CD14-positive monocyte (primary cell): ENCODE results near the gene TBC1D20. TPM values are rescaled to one million over a fixed set of nuclear protein-coding genes. Genes with fewer than 3 reads are reported as not detected.
A peak's percentile ranks its signal among the peaks of the same experiment; 100 is the strongest.

Experiments used
- DNase-seq, 3 donors: peaks; one replicate each; pipeline ENCODE4 v3.0.0-alpha.2; 2011 to 2022
- H2AFZ ChIP-seq: 2 replicates; pipeline ENCODE4 v1.6.0; 2012; ENCODE audit warnings: mild to moderate bottlenecking, low read depth, low read length, inconsistent platforms; ENCODE audit not compliant: insufficient read depth, poor library complexity, severe bottlenecking
- H3K27ac ChIP-seq, 2 donors: 1 replicate in 1 of 2; 2 replicates in 1 of 2; pipeline ENCODE4 v1.5.1; 2012 to 2013; ENCODE audit warnings: low read length in 2 of 2, control low read depth in 1 of 2, inconsistent platforms in 1 of 2, low read depth in 1 of 2, mild to moderate bottlenecking in 1 of 2
- H3K27me3 ChIP-seq, 2 donors: one replicate each; pipeline versions ENCODE4 v1.6.0 to v1.6.1; 2011 to 2013; ENCODE audit warnings: low read length in 2 of 2; ENCODE audit not compliant: control insufficient read depth in 2 of 2, insufficient read depth in 2 of 2
- H3K36me3 ChIP-seq, 2 donors: replicated peaks in 1 of 2; 1 replicate in 1 of 2; 2 replicates in 1 of 2; pipeline versions ENCODE4 v1.5.1 to v1.6.1; 2012 to 2013; ENCODE audit warnings: low read length in 2 of 2, control low read depth in 1 of 2, inconsistent platforms in 1 of 2, mild to moderate bottlenecking in 1 of 2; ENCODE audit not compliant: insufficient read depth in 2 of 2, control insufficient read depth in 1 of 2
- H3K4me1 ChIP-seq, 2 donors: 1 replicate in 1 of 2; 2 replicates in 1 of 2; pipeline versions ENCODE4 v1.5.1 to v1.6.1; 2012 to 2013; ENCODE audit warnings: low read length in 2 of 2, control low read depth in 1 of 2, inconsistent platforms in 1 of 2, mild to moderate bottlenecking in 1 of 2, moderate library complexity in 1 of 2; ENCODE audit not compliant: insufficient read depth in 2 of 2, control insufficient read depth in 1 of 2
- H3K4me2 ChIP-seq: replicated peaks from 2 replicates; pipeline ENCODE3; 2012; ENCODE audit warnings: low read length, moderate library complexity, mild to moderate bottlenecking; ENCODE audit not compliant: poor library complexity, severe bottlenecking; ENCODE audit errors: extremely low read depth
- H3K4me3 ChIP-seq, 3 experiments: fragments of 200-600 bp in 1 of 3; sonication (generic) in 1 of 3; replicated peaks in 1 of 3; 1 replicate in 2 of 3; 2 replicates in 1 of 3; pipeline ENCODE4 v1.5.1; 2011 to 2013; ENCODE audit warnings: low read length in 3 of 3, mild to moderate bottlenecking in 3 of 3, control low read depth in 2 of 3, low read depth in 2 of 3, inconsistent platforms in 1 of 3, moderate library complexity in 1 of 3
- H3K79me2 ChIP-seq: 2 replicates; pipeline ENCODE4 v1.6.0; 2012; ENCODE audit warnings: mild to moderate bottlenecking, control low read depth, inconsistent platforms, low read length, moderate library complexity; ENCODE audit not compliant: insufficient read depth
- H3K9ac ChIP-seq: 2 replicates; pipeline ENCODE4 v1.6.0; 2017; ENCODE audit warnings: low read length, mild to moderate bottlenecking; ENCODE audit not compliant: insufficient read depth, poor library complexity, severe bottlenecking
- H3K9me3 ChIP-seq, 2 donors: replicated peaks in 1 of 2; 1 replicate in 1 of 2; 2 replicates in 1 of 2; pipeline versions ENCODE4 v1.5.1 to v1.6.1; 2012 to 2013; ENCODE audit warnings: low read length in 2 of 2, control low read depth in 1 of 2; ENCODE audit not compliant: control insufficient read depth in 1 of 2, insufficient read depth in 1 of 2
- H4K20me1 ChIP-seq: 2 replicates; pipeline ENCODE4 v1.6.0; 2012; ENCODE audit warnings: mild to moderate bottlenecking, low read length, control low read depth, moderate library complexity; ENCODE audit not compliant: insufficient read depth
- H3K27ac Mint-ChIP-seq, 7 donors: one replicate each; pipeline ENCODE4 v1.8.0; 2020; ENCODE audit warnings: mild to moderate bottlenecking in 7 of 7, mixed read lengths in 7 of 7, moderate library complexity in 6 of 7, inconsistent platforms in 2 of 7
- H3K27me3 Mint-ChIP-seq, 3 donors: one replicate each; pipeline ENCODE4 v1.8.0; 2021 to 2022; ENCODE audit warnings: low read depth in 3 of 3, mild to moderate bottlenecking in 3 of 3, mixed read lengths in 3 of 3, moderate library complexity in 3 of 3, inconsistent platforms in 1 of 3
- H3K36me3 Mint-ChIP-seq, 2 donors: one replicate each; pipeline ENCODE4 v1.8.0; 2020; ENCODE audit warnings: mixed read lengths in 2 of 2, inconsistent platforms in 1 of 2, mild to moderate bottlenecking in 1 of 2
- H3K4me1 Mint-ChIP-seq: one replicate; pipeline ENCODE4 v1.8.0; 2020; ENCODE audit warnings: mild to moderate bottlenecking, mixed read lengths
- H3K4me3 Mint-ChIP-seq, 2 donors: one replicate each; pipeline ENCODE4 v1.8.0; 2020; ENCODE audit warnings: mild to moderate bottlenecking in 2 of 2, mixed read lengths in 2 of 2, moderate library complexity in 1 of 2
- H3K9me3 Mint-ChIP-seq, 7 donors: one replicate each; pipeline ENCODE4 v1.8.0; 2020 to 2022; ENCODE audit warnings: mixed read lengths in 7 of 7, mild to moderate bottlenecking in 6 of 7, moderate library complexity in 6 of 7, inconsistent platforms in 2 of 7
- WGBS: methylation state at CpG from one replicate; pipeline ENCODE4 v1.1.5; 2013; ENCODE audit warnings: missing lambda C conversion rate; ENCODE audit not compliant: insufficient coverage; 5-methylcytosine and 5-hydroxymethylcytosine counted together
- intact Hi-C, 2 donors: fragments of 100-400 bp; cut with micrococcal nuclease; formaldehyde crosslinking; loops; one replicate each; pipeline versions ENCODE4 v1.15.0 to v1.15.1; 2023
- polyA plus RNA-seq, 3 donors: library from polyadenylated mRNA; depleted of rRNA in 1 of 3; unstranded in 2 of 3; stranded (reverse) in 1 of 3; fragments of 300-500 nt in 2 of 3; fragments of >200 nt in 1 of 3; fragmentation: Illumina TruSeq in 2 of 3; gene quantifications; 1 replicate in 2 of 3; 2 replicates in 1 of 3; pipeline ENCODE4 v1.2.3, GENCODE V29; 2012 to 2021
- TF ChIP-seq, protein P1 (sequence below): fragments of 200-600 bp; IDR thresholded peaks from one replicate; pipeline ENCODE4 v1.8.0; 2022; ENCODE audit warnings: antibody characterized with exemption, mild to moderate bottlenecking

The TBC1D20 gene
- polyA plus RNA-seq, 3 donors, result 10.5 to 24.7 (median 11.3) TPM

- H3K27me3 ChIP-seq, result no peaks in the 10 kb centered on the region
- peaks cover 16 to 37% (median 23%) of the 10 kb centered on the region in 7 donors for H3K9me3 Mint-ChIP-seq
- peaks cover 0 to 3% (median 0%) of the 10 kb centered on the region in 3 donors for H3K27me3 Mint-ChIP-seq
- no peak overlapping the region for H2AFZ ChIP-seq
- intact Hi-C loops, result no loop called here
- peaks cover 6 to 16% of the 10 kb centered on the region in 2 donors for H3K9me3 ChIP-seq
- peak overlapping the region in 1 of 7 donors; percentile 38 for H3K27ac Mint-ChIP-seq
- no peak for DNase-seq
- H3K36me3 ChIP-seq, result peaks cover 3 to 24% of the 10 kb centered on the region in 2 donors
- no CpG with 5 or more reads among the region's 1 CpG for WGBS
- peaks cover 9 to 10% of the 10 kb centered on the region in 2 donors for H3K36me3 Mint-ChIP-seq
- H3K79me2 ChIP-seq, result no peaks in the 10 kb centered on the region
- TF ChIP-seq, protein P1, sequence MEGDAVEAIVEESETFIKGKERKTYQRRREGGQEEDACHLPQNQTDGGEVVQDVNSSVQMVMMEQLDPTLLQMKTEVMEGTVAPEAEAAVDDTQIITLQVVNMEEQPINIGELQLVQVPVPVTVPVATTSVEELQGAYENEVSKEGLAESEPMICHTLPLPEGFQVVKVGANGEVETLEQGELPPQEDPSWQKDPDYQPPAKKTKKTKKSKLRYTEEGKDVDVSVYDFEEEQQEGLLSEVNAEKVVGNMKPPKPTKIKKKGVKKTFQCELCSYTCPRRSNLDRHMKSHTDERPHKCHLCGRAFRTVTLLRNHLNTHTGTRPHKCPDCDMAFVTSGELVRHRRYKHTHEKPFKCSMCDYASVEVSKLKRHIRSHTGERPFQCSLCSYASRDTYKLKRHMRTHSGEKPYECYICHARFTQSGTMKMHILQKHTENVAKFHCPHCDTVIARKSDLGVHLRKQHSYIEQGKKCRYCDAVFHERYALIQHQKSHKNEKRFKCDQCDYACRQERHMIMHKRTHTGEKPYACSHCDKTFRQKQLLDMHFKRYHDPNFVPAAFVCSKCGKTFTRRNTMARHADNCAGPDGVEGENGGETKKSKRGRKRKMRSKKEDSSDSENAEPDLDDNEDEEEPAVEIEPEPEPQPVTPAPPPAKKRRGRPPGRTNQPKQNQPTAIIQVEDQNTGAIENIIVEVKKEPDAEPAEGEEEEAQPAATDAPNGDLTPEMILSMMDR, result no peak
- H3K4me1 ChIP-seq, result no peaks in the 10 kb centered on the region
- H3K9ac ChIP-seq, result no peak overlapping the region
- H3K4me1 Mint-ChIP-seq, result no peaks in the 10 kb centered on the region
- H3K4me3 ChIP-seq, result no peak overlapping the region
- no peak overlapping the region for H3K27ac ChIP-seq
- H4K20me1 ChIP-seq, result no peaks in the 10 kb centered on the region
- no peak overlapping the region for H3K4me3 Mint-ChIP-seq
- H3K4me2 ChIP-seq, result no peak overlapping the region
Measured at GRCh38 chr20:472889-473292, 10.6 kb upstream of the TBC1D20 start.

GRCh38 chr20:472137-472846 is 10.0 kb upstream of the TBC1D20 start:
- Histone ChIP-seq H3K4me3 (no peak overlapping the region), H3K27me3 (no peaks in the 10 kb centered on the region), H3K79me2 (no peaks in the 10 kb centered on the region), H3K4me2 (no peak overlapping the region), H3K4me1 (no peaks in the 10 kb centered on the region), H3K36me3 (peaks cover 1 to 19% of the 10 kb centered on the region in 2 donors), H4K20me1 (no peaks in the 10 kb centered on the region), H2AFZ (no peak overlapping the region), H3K9me3 (peaks cover 11 to 16% of the 10 kb centered on the region in 2 donors), H3K27ac (no peak overlapping the region), H3K9ac (no peak overlapping the region)
- DNase-seq, result no peak
- Mint-ChIP-seq H3K27me3 (peaks cover 0 to 3% (median 2%) of the 10 kb centered on the region in 3 donors), H3K4me1 (no peaks in the 10 kb centered on the region), H3K4me3 (no peak overlapping the region), H3K9me3 (peaks cover 19 to 41% (median 29%) of the 10 kb centered on the region in 7 donors), H3K36me3 (peaks cover 6 to 8% of the 10 kb centered on the region in 2 donors), H3K27ac (no peak overlapping the region)
- TF ChIP-seq, protein P1, result no peak
- WGBS, result 99% methylated on average over 6 of the region's 9 CpGs
- intact Hi-C loops, result no loop called here
